MCF 10A (cell line): ENCODE measurements around the gene ELL. TPM values are rescaled to one million over a fixed set of nuclear protein-coding genes. Genes with fewer than 3 reads are reported as not detected.

Source experiments
- BruUV-seq: library from RNA; stranded (reverse); fragments of 400-500 nt; replicated peaks from 2 replicates; lab custom pipeline; 2021; lab: Mats Ljungman, UMichigan
- CTCF ChIA-PET: fragments of 300-600 bp; sonication (Branson Sonifier 250); formaldehyde crosslinking; extraction: SDS; loops from one replicate; lab custom pipeline; 2021; ENCODE audit warnings: antibody characterized with exemption, inconsistent platforms; lab: Yijun Ruan, JAX
- POLR2A ChIA-PET: fragments of 300-600, 350-650 bp; sonication (Branson Sonifier 250); formaldehyde crosslinking; extraction: SDS; loops from one replicate; lab custom pipeline; 2020; ENCODE audit warnings: antibody characterized with exemption, inconsistent platforms; lab: Yijun Ruan, JAX
- DNase-seq: peaks from one replicate; pipeline ENCODE4 v3.0.0-alpha.2; 2018; ENCODE audit not compliant: unreplicated experiment
- H3K27ac Mint-ChIP-seq: one replicate; pipeline ENCODE4 v1.8.0; 2022; ENCODE audit warnings: mild to moderate bottlenecking, low read depth, mixed read lengths; ENCODE audit not compliant: unreplicated experiment
- H3K27me3 Mint-ChIP-seq: one replicate; pipeline ENCODE4 v1.8.0; 2022; ENCODE audit warnings: mixed read lengths; ENCODE audit not compliant: insufficient read depth, unreplicated experiment
- H3K36me3 Mint-ChIP-seq: one replicate; pipeline ENCODE4 v1.8.0; 2022; ENCODE audit warnings: mild to moderate bottlenecking, moderate library complexity, mixed read lengths; ENCODE audit not compliant: insufficient read depth, unreplicated experiment
- H3K4me1 Mint-ChIP-seq: one replicate; pipeline ENCODE4 v1.8.0; 2022; ENCODE audit warnings: mixed read lengths; ENCODE audit not compliant: insufficient read depth, unreplicated experiment
- H3K4me3 Mint-ChIP-seq: one replicate; pipeline ENCODE4 v1.8.0; 2022; ENCODE audit warnings: mild to moderate bottlenecking, moderate library complexity, mixed read lengths; ENCODE audit not compliant: unreplicated experiment
- H3K9me3 Mint-ChIP-seq: one replicate; pipeline ENCODE4 v1.8.0; 2022; ENCODE audit warnings: mixed read lengths; ENCODE audit not compliant: unreplicated experiment
- intact Hi-C: fragments of 100-400 bp; cut with micrococcal nuclease; formaldehyde crosslinking; loops from 2 replicates; pipeline ENCODE4 v1.14.1; 2022
- total RNA-seq: library from RNA; stranded (reverse); gene quantifications from 2 replicates; pipeline ENCODE4 v1.2.3, GENCODE V29; 2022
- TF ChIP-seq, protein P1 (sequence below): fragments of 200-600 bp; IDR thresholded peaks from one replicate; pipeline ENCODE4 v1.8.0; 2022; ENCODE audit warnings: antibody characterized with exemption, mild to moderate bottlenecking; ENCODE audit not compliant: unreplicated experiment

Gene ELL
- total RNA-seq, 1 experiment from 2014 or later: 22.4 TPM

GRCh38 chr19:18500799-18501198 lies 21.1 kb downstream of the ELL start:
- no peaks in the 10 kb centered on the region for H3K9me3 Mint-ChIP-seq
- H3K27me3 Mint-ChIP-seq: no peaks in the 10 kb centered on the region
- TF ChIP-seq, protein P1, sequence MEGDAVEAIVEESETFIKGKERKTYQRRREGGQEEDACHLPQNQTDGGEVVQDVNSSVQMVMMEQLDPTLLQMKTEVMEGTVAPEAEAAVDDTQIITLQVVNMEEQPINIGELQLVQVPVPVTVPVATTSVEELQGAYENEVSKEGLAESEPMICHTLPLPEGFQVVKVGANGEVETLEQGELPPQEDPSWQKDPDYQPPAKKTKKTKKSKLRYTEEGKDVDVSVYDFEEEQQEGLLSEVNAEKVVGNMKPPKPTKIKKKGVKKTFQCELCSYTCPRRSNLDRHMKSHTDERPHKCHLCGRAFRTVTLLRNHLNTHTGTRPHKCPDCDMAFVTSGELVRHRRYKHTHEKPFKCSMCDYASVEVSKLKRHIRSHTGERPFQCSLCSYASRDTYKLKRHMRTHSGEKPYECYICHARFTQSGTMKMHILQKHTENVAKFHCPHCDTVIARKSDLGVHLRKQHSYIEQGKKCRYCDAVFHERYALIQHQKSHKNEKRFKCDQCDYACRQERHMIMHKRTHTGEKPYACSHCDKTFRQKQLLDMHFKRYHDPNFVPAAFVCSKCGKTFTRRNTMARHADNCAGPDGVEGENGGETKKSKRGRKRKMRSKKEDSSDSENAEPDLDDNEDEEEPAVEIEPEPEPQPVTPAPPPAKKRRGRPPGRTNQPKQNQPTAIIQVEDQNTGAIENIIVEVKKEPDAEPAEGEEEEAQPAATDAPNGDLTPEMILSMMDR: no peak
- no peak for DNase-seq
- BruUV-seq: no TSS peak
- no peak overlapping the region for H3K27ac Mint-ChIP-seq
- no peak overlapping the region for H3K4me3 Mint-ChIP-seq
- ChIA-PET CTCF (interaction anchor here (1.3 kb wide), 1 partner anchor 19 kb away, joined by 8 read pairs; no protein-coding TSS in a partner anchor), POLR2A (interaction anchor here (0.6 to 0.7 kb wide), 2 partner anchors 22 to 28 kb away, joined by 3 read pairs; no protein-coding TSS in a partner anchor)
- peaks cover 41% of the 10 kb centered on the region for H3K4me1 Mint-ChIP-seq
- intact Hi-C loops: no loop called here
- peaks cover 14% of the 10 kb centered on the region for H3K36me3 Mint-ChIP-seq

- Mint-ChIP-seq H3K4me1 (peaks cover 40% of the 10 kb centered on the region), H3K36me3 (peaks cover 14% of the 10 kb centered on the region), H3K4me3 (no peak overlapping the region), H3K27ac (no peak overlapping the region), H3K9me3 (no peaks in the 10 kb centered on the region), H3K27me3 (no peaks in the 10 kb centered on the region)
- intact Hi-C loops: no loop called here
- no TSS peak for BruUV-seq
- ChIA-PET POLR2A (interaction anchor here (0.6 to 0.7 kb wide), 2 partner anchors 23 to 27 kb away, joined by 3 read pairs; no protein-coding TSS in a partner anchor), CTCF (interaction anchor here (1.3 kb wide), 1 partner anchor 19 kb away, joined by 8 read pairs; no protein-coding TSS in a partner anchor)
- no peak for DNase-seq
- TF ChIP-seq, protein P1: no peak
These were observed 21.5 kb downstream of the ELL start for GRCh38 chr19:18500376-18500775.

GRCh38 chr19:18499055-18499775 lies 22.7 kb downstream of the ELL start:
- peaks cover 13% of the 10 kb centered on the region for H3K36me3 Mint-ChIP-seq
- H3K9me3 Mint-ChIP-seq: no peaks in the 10 kb centered on the region
- DNase-seq: no peak
- H3K27ac Mint-ChIP-seq: no peak overlapping the region
- no peak overlapping the region for H3K4me3 Mint-ChIP-seq
- H3K27me3 Mint-ChIP-seq: no peaks in the 10 kb centered on the region
- POLR2A ChIA-PET: interaction anchor here (1.0 to 4.0 kb wide), 2 partner anchors 21 to 73 kb away, joined by 3 to 71 read pairs; partner anchors contain the start of genes ELL and UBA52
- intact Hi-C loops: no loop called here
- no TSS peak for BruUV-seq
- TF ChIP-seq, protein P1: no peak
- CTCF ChIA-PET: interaction anchor here (0.6 to 0.9 kb wide), 6 partner anchors 21 to 551 kb away, joined by 3 to 4 read pairs (median 3); no protein-coding TSS in a partner anchor
- H3K4me1 Mint-ChIP-seq: peaks cover 28% of the 10 kb centered on the region

GRCh38 chr19:18496980-18497256 lies 25.0 kb downstream of the ELL start:
- peaks cover 22% of the 10 kb centered on the region for H3K4me1 Mint-ChIP-seq
- no peak overlapping the region for H3K4me3 Mint-ChIP-seq
- no peaks in the 10 kb centered on the region for H3K27me3 Mint-ChIP-seq
- no peaks in the 10 kb centered on the region for H3K9me3 Mint-ChIP-seq
- TF ChIP-seq, protein P1: no peak
- H3K36me3 Mint-ChIP-seq: peaks cover 7% of the 10 kb centered on the region
- CTCF ChIA-PET: interaction anchor here (0.6 to 2.0 kb wide), 7 partner anchors 9 to 535 kb away, joined by 3 to 17 read pairs (median 5); partner anchors contain the start of genes ELL and REX1BD
- POLR2A ChIA-PET: interaction anchor here (0.6 to 4.0 kb wide), 15 partner anchors 10 to 637 kb away, joined by 3 to 71 read pairs (median 4); partner anchors contain the start of genes COPE, DDX49, ELL and REX1BD
- intact Hi-C loops: no loop called here
- peak; percentile 45 for DNase-seq
- H3K27ac Mint-ChIP-seq: peak overlapping the region; percentile 67
- no TSS peak for BruUV-seq
